GM12873 (cell line): ENCODE measurements around the gene USPL1.

Experiments used
- CTCF ChIP-seq: IDR thresholded peaks from 2 replicates; pipeline ENCODE4 v1.5.1; 2012; ENCODE audit warnings: low read depth, mild to moderate bottlenecking, moderate library complexity, low read length, control low read depth; ENCODE audit not compliant: insufficient read depth; ENCODE audit errors: missing control alignments

USPL1 gene

GRCh38 chr13:30675717-30676116, 58.0 kb downstream of the USPL1 start:
- no peak for TF ChIP-seq CTCF

- peak; percentile 6 for TF ChIP-seq CTCF
Measured at GRCh38 chr13:30676672-30677071, 59.0 kb downstream of the USPL1 start.

GRCh38 chr13:30679483-30680330, 62.0 kb downstream of the USPL1 start:
- TF ChIP-seq CTCF, result peak; percentile 69

GRCh38 chr13:30681843-30682242, 64.1 kb downstream of the USPL1 start:
- TF ChIP-seq CTCF, result no peak

GRCh38 chr13:30685320-30685859, 67.7 kb downstream of the USPL1 start:
- TF ChIP-seq CTCF, result no peak

GRCh38 chr13:30685987-30686386, 68.3 kb downstream of the USPL1 start:
- no peak for TF ChIP-seq CTCF

GRCh38 chr13:30687601-30688000, 69.9 kb downstream of the USPL1 start:
- TF ChIP-seq CTCF, result no peak
